ENCODE data around the gene VAX1.
"Not testable (repeated sequence)": the region's sequence is repeated elsewhere in the genome, so short reads cannot be mapped to it uniquely, and the experiment has no call there.

VAX1 gene

DNA sequence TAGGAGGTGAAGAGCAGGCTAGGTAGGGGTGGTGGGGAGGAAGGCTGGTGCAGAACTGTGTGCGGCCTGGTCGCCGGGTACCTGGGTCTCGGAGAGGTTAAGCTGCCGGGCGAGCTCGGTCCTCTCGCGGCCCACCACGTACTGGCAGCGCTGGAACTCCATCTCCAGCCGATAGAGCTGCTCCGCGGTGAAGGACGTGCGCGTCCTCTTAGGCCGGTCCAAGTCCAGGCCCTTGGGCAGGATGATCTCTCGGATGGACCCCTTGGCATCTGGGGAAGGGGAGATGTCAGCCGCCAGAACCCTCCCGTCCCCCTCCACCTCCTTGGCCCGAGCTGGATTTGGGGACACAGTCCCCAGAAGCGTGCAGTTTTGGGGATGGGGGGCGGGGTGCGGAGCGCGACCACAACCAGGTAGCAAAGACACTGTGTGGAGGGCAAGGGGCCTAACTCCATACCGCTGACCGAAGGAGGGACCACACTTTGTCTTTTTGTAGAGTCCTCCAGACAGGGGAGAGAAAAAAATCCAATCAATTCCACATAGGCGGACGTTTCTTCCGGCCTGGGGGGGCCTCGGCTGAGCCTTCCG lies 1.6 kb downstream of the VAX1 start:
- no peak for DNase-seq (ENCODE audit: low read depth in 2 of 2, low spot score in 1 of 2)

- DNase-seq (ENCODE audit: low read depth in 2 of 2, low spot score in 1 of 2): no peak
These were observed 2.5 kb downstream of the VAX1 start for GRCh38 chr10:117135480-117136140.

- no peak for DNase-seq (ENCODE audit: low read depth in 2 of 2, low spot score in 1 of 2)
These were observed 3.1 kb downstream of the VAX1 start for GRCh38 chr10:117135026-117135372.

DNA sequence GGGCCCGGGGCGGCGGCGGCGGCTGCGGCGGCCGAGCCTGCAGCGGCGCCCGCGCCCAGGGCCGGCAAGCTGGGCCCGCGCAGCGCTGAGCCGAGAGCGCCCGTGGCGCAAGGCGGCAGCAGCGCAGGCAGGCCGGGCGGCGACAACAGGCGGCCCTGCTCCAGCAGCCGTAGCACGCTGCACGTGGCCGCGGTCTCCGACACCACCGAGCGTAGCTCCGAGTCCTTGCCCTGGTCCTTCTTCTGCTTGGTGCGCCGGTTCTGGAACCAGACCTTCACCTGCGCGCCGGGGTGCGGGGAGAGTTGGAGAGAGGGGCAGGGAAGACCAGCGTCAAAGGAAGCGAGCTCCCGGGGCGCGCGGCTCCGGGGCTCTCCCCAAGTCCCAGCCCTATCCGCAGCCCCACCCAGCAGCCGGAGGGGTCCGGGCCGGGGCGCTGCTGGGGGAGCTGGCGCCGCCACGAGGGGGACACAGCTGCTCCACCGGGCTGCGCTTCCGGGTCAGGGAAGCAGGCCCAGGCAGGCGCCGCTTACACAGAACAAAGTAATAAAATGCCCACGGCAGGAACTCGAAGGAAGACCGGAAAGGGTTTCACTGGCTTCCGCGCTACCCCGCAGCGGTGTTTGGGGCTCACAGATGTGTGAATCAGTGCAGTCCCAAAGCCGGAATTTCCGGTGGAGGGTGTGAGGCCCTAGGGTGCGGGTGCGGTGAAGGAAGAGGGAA lies 3.6 kb downstream of the VAX1 start:
- no peak for DNase-seq (ENCODE audit: low read depth in 2 of 2, low spot score in 1 of 2)

DNA sequence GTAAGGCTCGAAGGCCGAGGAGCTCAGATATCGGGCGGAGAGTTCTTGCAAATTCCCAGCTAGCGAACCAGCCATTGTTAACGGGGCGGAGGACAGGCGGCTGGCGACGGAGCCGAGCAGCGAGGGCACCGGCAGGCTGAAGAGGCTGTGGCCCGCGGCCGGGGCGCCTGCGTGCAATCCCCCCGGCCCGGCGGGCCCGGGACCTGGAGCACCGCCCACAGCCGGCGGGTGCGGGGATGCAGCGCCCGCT lies 4.1 kb downstream of the VAX1 start:
- DNase-seq (ENCODE audit: low read depth in 2 of 2, low spot score in 1 of 2): no peak

DNA sequence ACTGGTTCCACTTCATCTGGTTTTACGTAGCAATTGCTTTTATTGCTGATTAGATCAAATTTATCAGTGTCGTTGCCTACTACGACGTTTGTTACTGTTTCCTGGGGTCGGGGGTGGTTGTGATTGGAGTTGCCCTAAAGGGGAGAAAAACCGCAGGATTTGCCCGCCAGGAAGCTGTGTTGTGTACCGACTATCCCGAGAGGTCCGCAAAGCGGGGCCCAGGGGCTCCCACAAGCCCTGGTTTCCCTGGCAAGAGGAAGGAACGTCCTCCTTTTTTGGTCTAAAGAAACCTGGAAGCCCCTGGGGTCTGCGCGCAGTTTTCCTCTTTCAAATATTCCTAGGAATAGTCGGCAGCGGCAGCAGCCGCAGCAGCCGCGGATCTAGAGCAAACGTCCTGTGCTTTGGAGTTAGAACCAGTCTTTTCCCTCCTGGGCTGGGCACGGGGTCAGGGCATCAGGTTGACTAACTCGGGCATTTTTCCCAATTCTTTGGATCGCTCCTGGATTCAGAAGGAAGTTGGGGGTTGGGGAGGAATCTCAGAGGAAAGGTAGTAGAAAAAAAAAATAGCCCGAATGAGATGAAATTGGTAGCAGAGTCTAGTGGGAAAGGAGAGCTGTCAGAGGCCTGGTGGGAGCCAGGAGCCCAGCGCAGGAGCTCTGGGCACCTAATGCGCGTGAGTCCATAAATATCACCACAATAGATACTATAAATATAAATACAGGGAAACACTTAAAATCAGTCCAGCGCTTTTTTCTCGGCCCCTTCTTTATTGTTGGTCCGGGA lies 4.6 kb downstream of the VAX1 start:
- DNase-seq (ENCODE audit: low read depth in 2 of 2, low spot score in 1 of 2): no peak

DNA sequence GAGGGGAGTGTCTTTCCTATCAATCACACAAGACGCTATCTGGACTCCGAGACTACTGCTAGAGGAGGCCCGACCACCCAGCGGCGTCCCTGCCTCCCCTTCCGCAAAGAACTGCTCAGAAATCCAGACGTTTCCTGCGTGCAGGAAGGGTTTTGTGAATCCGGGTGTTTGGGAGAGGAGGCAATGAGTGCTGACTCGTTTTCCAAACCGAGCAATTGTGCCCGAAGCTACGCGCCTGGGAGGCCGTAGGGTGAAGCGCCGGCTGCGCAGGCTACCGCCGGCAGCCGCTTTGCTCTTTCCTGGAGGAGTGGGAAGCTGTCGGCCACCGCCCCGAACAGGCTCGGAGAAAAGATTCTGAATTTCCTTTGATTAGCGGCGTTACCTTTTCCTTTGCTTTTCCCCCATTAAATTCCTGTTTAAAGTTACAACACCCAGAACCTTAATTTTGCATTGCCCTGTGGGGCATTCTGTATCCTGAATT lies 5.3 kb downstream of the VAX1 start:
- no peak for DNase-seq (ENCODE audit: low read depth in 2 of 2, low spot score in 1 of 2)

- DNase-seq (ENCODE audit: low read depth in 2 of 2, low spot score in 1 of 2): no peak
These were observed 6.4 kb downstream of the VAX1 start for GRCh38 chr10:117131376-117132327.

DNA sequence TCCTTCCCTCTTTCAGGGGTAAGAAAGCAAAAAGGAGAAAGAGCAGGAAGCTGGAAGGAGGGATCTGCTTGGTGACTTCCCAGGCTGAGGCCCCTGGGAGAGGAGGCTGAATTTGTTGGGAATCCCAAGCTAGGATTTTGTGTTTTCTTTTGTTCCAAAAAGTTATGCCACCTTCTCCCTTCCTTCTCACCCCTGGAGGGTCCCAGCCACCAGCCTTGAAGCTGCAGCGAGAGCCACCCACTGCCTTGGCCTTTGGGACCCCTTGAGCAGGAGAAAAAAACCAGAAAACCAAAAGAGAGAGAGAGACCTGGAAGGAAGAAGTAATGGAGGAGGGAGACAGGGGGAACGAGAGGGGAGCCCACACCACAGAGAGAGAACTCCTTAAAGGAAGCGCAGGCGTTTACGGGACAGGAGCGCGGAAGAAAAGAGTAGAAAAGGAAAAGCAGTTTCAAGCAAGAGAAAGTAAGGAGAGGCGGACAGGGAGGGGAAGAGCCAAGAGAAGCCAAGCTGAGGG lies 7.2 kb downstream of the VAX1 start:
- no peak for DNase-seq (ENCODE audit: low read depth in 2 of 2, low spot score in 1 of 2)

DNA sequence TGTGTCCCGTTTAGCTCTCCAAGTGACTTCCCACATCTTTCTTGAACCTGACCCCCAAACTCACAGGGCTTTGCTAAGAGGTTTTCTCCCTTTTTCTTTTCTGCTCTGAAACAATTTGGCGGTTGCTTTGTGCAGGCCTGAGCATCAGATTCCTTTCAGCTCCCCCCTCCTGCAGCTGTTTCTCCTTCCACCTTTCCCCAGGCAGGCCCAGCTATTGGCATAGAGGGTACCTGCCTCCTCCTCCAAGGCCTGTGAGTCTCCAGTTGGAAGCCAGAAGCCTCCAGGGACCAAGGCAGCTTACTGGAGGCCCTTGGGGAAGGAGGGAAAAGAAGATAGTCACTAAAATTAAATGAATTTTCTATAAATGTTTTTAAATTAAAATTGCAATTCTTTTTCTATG lies 7.7 kb downstream of the VAX1 start:
- no peak for DNase-seq (ENCODE audit: low read depth in 2 of 2, low spot score in 1 of 2)

- DNase-seq (ENCODE audit: low read depth in 2 of 2, low spot score in 1 of 2): not testable (repeated sequence)
These were observed 11.4 kb downstream of the VAX1 start for GRCh38 chr10:117126645-117127044.

GRCh38 chr10:117126034-117126433 lies 12.0 kb downstream of the VAX1 start:
- DNase-seq (ENCODE audit: low read depth in 2 of 2, low spot score in 1 of 2): no peak

DNA sequence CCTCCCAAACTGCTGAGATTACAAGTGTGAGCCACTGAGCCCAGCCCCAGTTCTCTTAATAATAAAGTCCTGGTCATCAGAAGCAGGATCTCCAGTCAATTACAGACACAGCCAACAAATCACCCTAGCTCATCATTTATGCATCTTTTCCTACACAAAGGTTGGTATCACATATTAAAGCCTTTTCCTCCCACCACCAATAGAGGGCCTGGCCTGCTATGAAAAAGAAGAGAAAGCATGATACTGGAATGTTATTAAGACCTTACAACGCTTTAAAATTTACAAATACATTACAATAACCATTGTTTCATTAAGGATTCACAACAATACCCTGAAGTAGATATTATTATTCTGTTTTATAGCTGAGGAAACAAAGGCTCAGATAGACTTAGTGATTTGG lies 25.9 kb downstream of the VAX1 start:
- DNase-seq (ENCODE audit: low read depth in 2 of 2, low spot score in 1 of 2): no peak

DNA sequence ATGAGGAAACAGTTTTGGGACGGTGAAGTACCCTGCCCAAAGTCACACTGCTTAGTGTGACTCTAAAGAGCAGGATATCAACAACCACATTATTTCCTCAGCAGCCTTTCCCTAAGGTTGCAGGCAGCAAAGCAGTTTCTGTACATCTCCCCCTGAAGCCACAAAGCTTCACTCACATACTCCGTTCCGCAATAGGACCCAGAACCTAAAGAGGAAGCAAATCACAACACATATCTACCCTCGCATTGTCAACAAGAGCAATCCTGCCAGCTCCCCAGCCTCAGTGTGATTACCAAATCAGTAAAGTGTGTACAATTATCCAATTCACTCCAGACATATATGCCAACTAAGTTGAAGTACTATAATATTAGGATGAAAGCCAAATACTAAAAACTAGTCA lies 30.8 kb downstream of the VAX1 start:
- DNase-seq (ENCODE audit: low read depth in 2 of 2, low spot score in 1 of 2): no peak

DNA sequence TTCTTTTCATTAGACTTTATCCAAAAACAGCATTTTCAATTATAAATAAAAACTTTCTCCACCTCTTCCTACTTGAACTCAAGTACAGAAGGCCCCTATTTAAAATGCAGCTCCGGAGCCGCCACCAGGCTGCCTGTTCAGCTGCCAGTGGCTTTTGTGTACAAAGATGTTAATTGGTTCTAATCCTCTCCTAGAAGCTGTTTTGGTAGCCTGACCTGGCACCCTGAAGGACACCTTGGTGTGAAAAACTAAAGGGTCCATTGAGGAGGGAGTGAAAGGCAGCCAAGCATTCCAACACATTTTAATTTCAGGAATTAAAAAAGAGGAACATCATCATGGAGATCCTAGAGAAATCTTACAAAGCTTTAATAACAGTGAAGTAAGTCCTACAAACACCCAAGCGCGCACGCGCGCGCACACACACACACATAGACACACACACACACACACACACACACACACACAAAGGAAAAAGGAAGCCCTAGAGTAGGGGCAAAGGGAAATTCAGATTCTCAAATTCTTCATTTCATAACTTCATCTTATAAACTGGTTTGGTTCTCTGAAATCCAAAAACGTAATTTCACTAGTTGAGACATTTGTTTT lies 41.4 kb downstream of the VAX1 start:
- no peak for DNase-seq (ENCODE audit: low read depth in 2 of 2, low spot score in 1 of 2)

GRCh38 chr10:117094856-117095255 lies 43.2 kb downstream of the VAX1 start:
- no peak for DNase-seq (ENCODE audit: low read depth in 2 of 2, low spot score in 1 of 2)

GRCh38 chr10:117092386-117092785 lies 45.7 kb downstream of the VAX1 start:
- no peak for DNase-seq (ENCODE audit: low read depth in 2 of 2, low spot score in 1 of 2)

DNA sequence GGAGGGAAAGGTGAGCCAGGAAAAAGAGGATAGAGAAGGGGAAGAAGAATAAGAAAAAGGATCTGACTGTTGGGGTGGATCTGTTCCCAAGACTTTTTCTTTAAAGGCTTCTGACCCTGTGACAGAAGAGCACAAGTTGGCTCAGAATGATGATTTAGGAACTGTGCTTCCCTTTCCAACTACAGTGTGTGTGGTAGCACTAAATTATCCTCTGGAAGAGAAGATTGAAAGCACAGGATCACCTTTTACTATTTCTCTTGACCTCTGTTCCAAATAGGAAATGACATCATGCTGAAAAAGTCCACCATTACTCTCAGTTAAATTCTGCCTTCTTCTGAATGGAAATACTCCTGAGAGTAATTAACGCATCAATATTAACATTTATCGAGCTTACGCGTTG lies 47.2 kb downstream of the VAX1 start:
- no peak for DNase-seq (ENCODE audit: low read depth in 2 of 2, low spot score in 1 of 2)

DNA sequence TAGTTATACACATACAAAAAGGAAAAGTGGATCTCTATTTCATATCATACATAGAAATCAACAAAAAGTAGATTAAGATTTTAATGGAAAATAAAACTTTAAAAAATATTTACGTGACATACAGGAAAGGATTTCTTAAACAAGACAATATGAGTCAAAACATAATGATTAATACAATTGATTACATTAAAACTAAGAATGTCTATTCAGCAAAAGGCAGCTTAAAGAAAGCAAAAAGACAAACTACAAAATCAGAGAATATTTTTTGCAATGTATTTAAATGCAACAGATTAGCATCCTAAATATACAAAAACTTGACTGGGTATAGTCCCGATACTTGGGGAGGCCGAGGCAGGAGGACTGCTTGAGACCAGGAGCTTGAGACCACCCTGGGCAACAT lies 50.5 kb downstream of the VAX1 start:
- DNase-seq (ENCODE audit: low read depth in 2 of 2, low spot score in 1 of 2): no peak

GRCh38 chr10:117086546-117086945 lies 51.5 kb downstream of the VAX1 start:
- no peak for DNase-seq (ENCODE audit: low read depth in 2 of 2, low spot score in 1 of 2)

Measured in stimulated activated CD8-positive, alpha-beta memory T cell treated with anti-CD3 and anti-CD28 coated beads, Interleukin-4, amount 100 ng/mL, for 1 hour (primary cell).